ENCODE data around the gene GGT1.
"Not testable (repeated sequence)": the region's sequence is repeated elsewhere in the genome, so short reads cannot be mapped to it uniquely, and the experiment has no call there.

Gene GGT1

DNA sequence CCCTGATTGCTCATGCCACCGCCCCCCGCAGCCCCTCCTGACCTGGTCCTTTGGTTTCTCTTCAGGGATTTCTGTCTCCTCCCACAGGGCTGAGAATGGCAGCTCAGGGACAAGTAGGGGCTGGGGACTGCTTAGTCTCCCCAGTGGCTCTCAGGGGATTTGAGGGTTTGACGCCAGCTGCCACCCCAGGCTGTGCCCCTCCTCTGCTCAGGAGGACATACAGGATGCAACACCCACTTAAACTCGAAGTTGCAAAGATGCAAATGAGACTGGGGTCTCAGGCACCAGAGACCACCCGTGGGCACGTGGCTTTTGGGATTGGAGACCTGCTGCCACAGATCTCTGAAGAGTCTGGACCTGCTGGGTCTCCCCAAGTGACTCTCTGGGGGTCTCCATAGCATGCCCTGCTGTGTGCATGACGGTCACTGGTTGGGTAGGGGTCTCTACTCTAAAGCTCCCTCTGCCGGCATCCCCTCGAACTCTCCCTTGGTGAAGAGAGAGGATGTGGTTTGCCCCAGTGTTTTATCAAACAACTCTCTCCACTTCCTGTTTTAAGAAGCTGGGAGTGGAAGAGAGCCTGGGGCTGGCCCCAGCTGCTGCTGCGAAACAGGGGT lies 31.9 kb downstream of the GGT1 start:
- Mint-ChIP-seq H3K27ac (peak overlapping the region; percentile 88 to 94), H3K4me3 (peak overlapping the region in 1 of 2 donors; percentile 81)

DNA sequence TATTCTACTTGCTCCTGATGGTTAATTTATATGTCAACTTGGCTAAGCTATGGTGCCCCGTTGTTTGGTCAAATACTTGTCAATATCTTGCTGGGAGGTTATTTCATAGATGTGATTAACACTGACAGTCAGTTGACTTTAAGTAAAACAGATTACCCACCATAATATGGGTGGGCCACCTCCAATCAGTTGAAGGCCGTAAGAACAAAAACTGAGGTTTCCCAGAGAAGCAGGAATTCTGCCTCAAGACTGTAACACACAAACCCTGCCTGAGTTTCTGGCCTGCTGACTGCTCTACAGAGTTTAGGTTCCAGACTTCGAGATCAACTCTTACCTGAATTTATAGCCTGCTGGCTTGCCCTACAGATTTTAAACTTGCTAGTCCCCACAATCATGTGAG lies 33.5 kb downstream of the GGT1 start:
- not testable (repeated sequence) for H3K9me3 Mint-ChIP-seq, H3K27me3 Mint-ChIP-seq, DNase-seq, H3K4me3 Mint-ChIP-seq, ATAC-seq
- H3K4me1 Mint-ChIP-seq, result peaks cover 27% of the 10 kb centered on the region
- H3K27ac Mint-ChIP-seq, result peak overlapping the region in 1 of 2 donors; percentile 50

More for the DNA sequence above, 31.9 kb downstream of the GGT1 start:
- not testable (repeated sequence) for ATAC-seq, H3K9me3 Mint-ChIP-seq, H3K27me3 Mint-ChIP-seq
- peak in 1 of 2 donors; percentile 19 for DNase-seq
- peaks cover 27% of the 10 kb centered on the region for H3K4me1 Mint-ChIP-seq

DNA sequence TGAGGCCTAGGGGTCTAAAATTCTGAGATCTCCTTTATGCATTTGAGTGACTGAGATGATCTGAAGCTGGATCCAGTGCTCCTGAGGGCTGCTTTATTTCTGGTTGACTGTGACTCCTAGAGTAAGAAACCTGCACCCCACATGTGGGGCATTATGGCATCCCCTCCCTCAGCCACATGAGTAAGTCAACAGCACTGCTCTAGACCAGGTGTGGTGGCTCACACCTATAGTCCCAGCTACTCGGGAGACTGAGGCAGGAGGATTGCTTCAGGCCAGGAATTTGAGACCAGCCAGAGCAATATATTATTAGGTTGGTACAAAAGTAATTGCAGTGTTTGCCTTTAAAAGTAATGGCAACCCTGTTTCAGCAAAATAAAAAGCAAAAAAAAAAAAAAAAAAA lies 39.3 kb downstream of the GGT1 start:
- H3K4me1 Mint-ChIP-seq, H3K27ac Mint-ChIP-seq, DNase-seq, H3K4me3 Mint-ChIP-seq, H3K9me3 Mint-ChIP-seq, H3K27me3 Mint-ChIP-seq, ATAC-seq: not testable (repeated sequence)

DNA sequence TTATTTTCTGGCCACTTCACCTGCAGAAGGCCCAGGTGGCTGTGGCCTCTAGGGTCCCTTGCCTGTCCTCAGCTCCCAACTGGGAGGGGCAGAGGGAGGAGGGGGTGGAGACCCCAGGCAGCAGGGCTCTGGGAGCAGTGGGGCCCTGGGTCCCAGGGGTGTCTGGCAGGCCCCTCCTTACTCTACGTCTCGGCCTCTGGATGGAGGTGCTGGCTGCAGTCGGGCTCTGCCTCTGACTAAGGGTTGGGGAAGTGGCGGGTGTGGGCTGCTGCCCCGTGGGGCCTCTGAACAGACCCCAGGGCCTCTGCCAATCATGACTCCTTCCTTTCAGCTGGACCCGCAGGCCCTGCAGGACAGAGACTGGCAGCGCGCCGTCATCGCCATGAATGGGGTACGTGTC lies 41.4 kb downstream of the GGT1 start:
- not testable (repeated sequence) for H3K27ac Mint-ChIP-seq, H3K27me3 Mint-ChIP-seq, H3K4me1 Mint-ChIP-seq, H3K4me3 Mint-ChIP-seq, DNase-seq, H3K9me3 Mint-ChIP-seq, ATAC-seq

DNA sequence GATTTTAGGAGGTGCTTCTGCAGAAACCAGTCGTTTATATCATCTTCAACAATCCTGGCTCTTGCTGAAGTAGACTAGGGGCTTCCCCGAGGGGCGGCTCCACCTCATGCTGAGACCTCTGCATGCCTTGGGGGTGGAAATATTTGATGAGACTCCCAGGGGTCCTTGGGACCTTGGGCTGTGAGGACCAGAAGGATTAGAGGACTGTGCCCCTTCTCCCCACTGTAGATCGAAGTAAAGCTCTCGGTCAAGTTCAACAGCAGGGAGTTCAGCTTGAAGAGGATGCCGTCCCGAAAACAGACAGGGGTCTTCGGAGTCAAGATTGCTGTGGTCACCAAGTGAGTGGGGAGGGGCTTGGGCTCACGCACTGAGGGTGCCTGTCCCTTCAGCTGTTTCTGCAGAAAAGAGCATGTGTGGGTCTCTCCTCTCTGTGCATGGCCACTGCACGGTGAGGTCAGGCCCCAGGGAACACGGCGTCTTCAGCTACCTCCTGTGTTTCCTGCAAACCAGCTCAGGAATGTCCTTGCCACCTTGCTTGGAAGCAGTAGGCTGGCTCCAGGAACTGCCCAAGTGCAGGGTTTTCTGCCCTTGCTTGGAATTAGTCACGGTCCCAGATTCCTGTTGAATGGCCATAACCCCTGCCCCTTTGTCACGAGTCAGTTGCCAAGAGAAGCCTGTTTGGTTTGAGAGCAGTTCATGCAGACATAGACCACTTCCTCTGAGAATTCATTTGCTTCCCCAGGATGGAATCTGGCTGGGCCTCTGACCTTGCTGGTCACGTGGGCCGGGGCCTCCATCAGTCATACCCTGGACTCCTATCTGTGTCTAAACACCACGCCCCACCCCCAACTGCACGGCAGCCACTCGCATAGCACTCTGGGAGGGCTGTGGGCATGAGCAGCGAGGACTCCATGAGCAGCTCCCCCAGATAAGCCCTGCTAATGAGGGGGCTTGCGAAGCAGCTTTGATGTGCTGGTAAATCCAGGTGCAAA lies 42.7 kb downstream of the GGT1 start:
- H3K27ac Mint-ChIP-seq, H3K4me1 Mint-ChIP-seq, ATAC-seq, H3K27me3 Mint-ChIP-seq, DNase-seq, H3K9me3 Mint-ChIP-seq, H3K4me3 Mint-ChIP-seq: not testable (repeated sequence)

DNA sequence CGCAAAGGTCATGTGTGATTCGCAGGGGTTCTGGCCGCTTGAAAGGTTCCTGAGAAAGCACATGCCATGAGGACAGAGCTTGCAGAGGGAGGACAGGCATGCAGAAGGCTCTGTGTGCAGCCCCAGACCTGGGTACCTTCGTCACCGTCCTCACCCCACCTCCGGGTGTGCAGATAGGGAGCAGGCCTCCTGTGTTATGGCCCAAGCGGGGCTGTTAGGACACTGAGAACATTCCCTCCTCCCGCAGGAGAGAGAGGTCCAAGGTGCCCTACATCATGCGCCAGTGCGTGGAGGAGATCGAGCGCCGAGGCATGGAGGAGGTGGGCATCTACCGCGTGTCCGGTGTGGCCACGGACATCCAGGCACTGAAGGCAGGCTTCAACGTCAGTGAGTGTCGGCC lies 43.8 kb downstream of the GGT1 start:
- ATAC-seq, DNase-seq, H3K4me3 Mint-ChIP-seq, H3K27me3 Mint-ChIP-seq, H3K4me1 Mint-ChIP-seq, H3K9me3 Mint-ChIP-seq, H3K27ac Mint-ChIP-seq: not testable (repeated sequence)

DNA sequence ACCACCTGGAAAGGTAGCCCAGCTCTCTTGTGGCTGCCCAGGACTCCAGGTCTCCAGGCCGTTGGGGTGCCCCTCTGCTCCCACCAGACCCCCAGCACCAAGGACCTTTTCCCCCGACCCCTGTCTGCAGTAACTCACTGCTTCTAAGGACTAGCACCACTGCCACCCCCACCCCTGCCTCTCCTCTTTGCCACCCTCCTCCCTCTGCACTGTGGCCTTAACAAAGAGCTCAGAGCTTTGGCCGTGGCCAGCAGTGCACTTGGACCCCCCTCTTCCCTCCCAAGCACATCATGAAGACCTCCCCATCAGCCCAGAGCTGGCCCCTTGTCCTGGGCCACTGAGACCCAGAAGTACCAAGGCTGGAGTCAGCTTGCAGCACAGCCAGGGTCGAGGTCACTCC lies 46.4 kb downstream of the GGT1 start:
- H3K4me1 Mint-ChIP-seq, ATAC-seq, H3K4me3 Mint-ChIP-seq, H3K27me3 Mint-ChIP-seq, H3K27ac Mint-ChIP-seq, DNase-seq, H3K9me3 Mint-ChIP-seq: not testable (repeated sequence)

DNA sequence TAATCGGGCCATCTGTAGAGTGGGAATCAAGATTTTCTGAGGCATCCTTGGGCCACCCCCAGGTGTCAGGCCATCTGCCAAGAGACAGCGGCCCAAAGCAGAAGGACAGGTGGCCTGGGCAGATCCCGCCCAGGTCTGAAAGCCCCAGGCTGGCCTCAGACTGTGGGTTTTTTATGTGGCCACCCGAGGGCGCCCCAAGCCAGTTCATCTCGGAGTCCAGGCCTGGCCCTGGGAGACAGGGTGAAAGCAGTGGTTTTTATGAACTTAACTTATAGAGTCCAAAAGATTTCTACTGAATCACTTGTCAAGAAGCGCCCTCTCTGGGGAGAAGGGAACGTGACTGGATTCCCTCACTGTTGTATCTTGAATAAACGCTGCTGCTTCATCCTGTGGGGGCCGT lies 47.9 kb downstream of the GGT1 start:
- not testable (repeated sequence) for H3K27me3 Mint-ChIP-seq, H3K4me1 Mint-ChIP-seq, H3K4me3 Mint-ChIP-seq, ATAC-seq, H3K27ac Mint-ChIP-seq, H3K9me3 Mint-ChIP-seq
- DNase-seq, result peak; percentile 64 to 78

DNA sequence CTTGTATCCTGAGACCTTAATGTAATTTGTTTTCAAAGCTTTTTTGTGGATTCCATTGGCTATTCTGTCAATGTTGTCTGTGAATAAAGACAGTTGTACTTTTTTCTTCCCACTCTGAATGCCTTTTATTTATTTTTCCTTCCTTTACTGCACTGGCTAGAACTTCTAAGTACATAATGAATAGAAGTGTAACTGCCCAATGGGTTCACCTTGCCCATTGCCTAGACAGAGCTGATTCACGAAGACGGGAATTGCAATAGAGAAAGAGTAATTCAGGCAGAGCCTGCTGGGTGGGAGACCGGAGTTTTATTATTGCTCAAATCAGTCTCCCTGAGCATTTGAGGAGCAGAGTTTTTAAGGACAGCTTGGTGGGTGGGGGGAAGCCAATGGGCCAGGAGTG lies 62.4 kb downstream of the GGT1 start:
- ATAC-seq, H3K27me3 Mint-ChIP-seq, H3K27ac Mint-ChIP-seq, H3K4me3 Mint-ChIP-seq, H3K4me1 Mint-ChIP-seq, DNase-seq, H3K9me3 Mint-ChIP-seq: not testable (repeated sequence)

DNA sequence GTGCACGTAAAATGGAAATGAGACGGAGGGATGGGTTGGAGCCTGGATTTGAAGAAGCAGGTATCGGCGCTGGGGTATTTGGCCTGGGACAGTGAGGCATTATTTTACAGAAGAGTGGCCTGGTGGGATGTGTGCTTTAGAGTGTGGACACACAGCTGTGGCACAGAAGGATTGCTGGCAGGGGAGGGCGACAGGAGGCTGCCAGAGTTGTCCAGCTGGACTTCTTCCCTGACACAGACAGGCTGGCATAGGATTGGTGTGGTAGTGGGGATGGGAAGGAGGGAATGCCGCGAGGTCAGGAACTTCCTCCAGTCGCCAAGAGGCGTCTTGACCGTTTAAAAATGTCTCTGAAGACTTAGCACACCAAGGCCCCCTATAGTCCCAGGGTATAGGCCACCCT lies 64.9 kb downstream of the GGT1 start:
- H3K4me3 Mint-ChIP-seq, H3K27ac Mint-ChIP-seq, H3K27me3 Mint-ChIP-seq, H3K4me1 Mint-ChIP-seq, H3K9me3 Mint-ChIP-seq, ATAC-seq, DNase-seq: not testable (repeated sequence)

DNA sequence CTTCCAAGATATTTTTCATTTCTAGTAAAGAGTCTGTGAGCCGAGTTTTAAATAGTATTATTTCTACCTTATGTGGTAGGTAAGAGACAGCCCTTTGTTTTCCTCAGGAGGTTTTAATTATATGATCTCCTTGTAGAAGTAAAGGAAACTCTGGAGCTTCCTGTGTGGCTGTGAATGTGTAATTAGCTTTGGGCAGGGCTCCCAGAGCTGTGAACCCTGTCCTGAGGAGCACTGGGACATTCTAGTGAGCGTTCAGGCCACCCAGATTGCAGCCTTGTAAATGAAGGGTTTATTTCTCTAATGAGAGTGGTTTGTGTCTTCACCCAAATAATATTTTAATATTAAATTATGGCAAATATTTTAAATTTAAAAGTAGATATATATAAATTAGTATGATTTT lies 69.5 kb downstream of the GGT1 start:
- ATAC-seq, H3K9me3 Mint-ChIP-seq, H3K27ac Mint-ChIP-seq, H3K27me3 Mint-ChIP-seq, DNase-seq, H3K4me3 Mint-ChIP-seq, H3K4me1 Mint-ChIP-seq: not testable (repeated sequence)
